HCT116 (cell line): Measurements from ENCODE around the gene SPDEF. TPM values are rescaled to one million over a fixed set of nuclear protein-coding genes. Genes with fewer than 3 reads are reported as not detected.

Experiments
- ATAC-seq: fragments of 200-7000 bp; cut with Tn5 transposase; 2 replicates; pipeline ENCODE4 v1.9.1; 2020; ENCODE audit warnings: mild to moderate bottlenecking, moderate library complexity
- BruUV-seq: library from RNA; stranded (reverse); fragments of 400-500 nt; replicated peaks from 2 replicates; lab custom pipeline; 2021; lab: Mats Ljungman, UMichigan
- CTCF ChIA-PET: fragments of 300-600 bp; sonication (Branson Sonifier 250); formaldehyde crosslinking; loops from one replicate; lab custom pipeline; 2021; ENCODE audit warnings: antibody characterized with exemption; lab: Charles Lee
- POLR2A ChIA-PET: fragments of 300-600, 350-600 bp; sonication (Branson Sonifier 250); formaldehyde crosslinking; loops from one replicate; lab custom pipeline; 2021; ENCODE audit warnings: antibody characterized with exemption; lab: Charles Lee
- RAD21 ChIA-PET, 2 experiments: fragments of 300-600 bp; sonication (Branson Sonifier 250); formaldehyde crosslinking; loops; one replicate each; lab custom pipeline; 2023; ENCODE audit warnings: low total read pairs in 2 of 2; ENCODE audit not compliant: uncharacterized antibody in 2 of 2, unreplicated experiment in 2 of 2, low non-redundant PET in 1 of 2; lab: Charles Lee
- DNase-seq: peaks from one replicate; pipeline ENCODE4 v3.0.0-alpha.2; 2010; ENCODE audit warnings: low read depth, low spot score
- H2AFZ ChIP-seq: fragments of 200-600 bp; shearing (Covaris generic), sonication (generic); 2 replicates; pipeline ENCODE4 v1.6.1; 2017; ENCODE audit warnings: low read depth, mixed run types, mixed read lengths, antibody characterized with exemption, low read length; ENCODE audit not compliant: poor library complexity, severe bottlenecking
- H3K27ac ChIP-seq: 2 replicates; pipeline ENCODE4 v1.5.1; 2012; ENCODE audit warnings: low read depth, low read length
- H3K27me3 ChIP-seq: fragments of 200-600 bp; sonication (generic); 2 replicates; pipeline ENCODE4 v1.6.1; 2016; ENCODE audit warnings: mixed run types, low read length, mixed read lengths; ENCODE audit not compliant: insufficient read depth
- H3K36me3 ChIP-seq, 2 experiments: fragments of 200-500 bp in 1 of 2; fragments of 200-600 bp in 1 of 2; sonication (Bioruptor generic) in 1 of 2; sonication (generic) in 1 of 2; 2 replicates each; pipeline versions ENCODE4 v1.5.1 to v1.6.1; 2014 to 2016; ENCODE audit warnings: low read length in 2 of 2, inconsistent platforms in 1 of 2, mixed read lengths in 1 of 2, mixed run types in 1 of 2; ENCODE audit not compliant: insufficient read depth in 2 of 2, control insufficient read depth in 1 of 2
- H3K4me1 ChIP-seq, 2 experiments: fragments of 200-600 bp in 1 of 2; sonication (generic) in 1 of 2; 2 replicates each; pipeline versions ENCODE4 v1.5.1 to v1.6.1; 2012 to 2017; ENCODE audit warnings: low read length in 2 of 2, inconsistent platforms in 1 of 2, mild to moderate bottlenecking in 1 of 2, mixed read lengths in 1 of 2, mixed run types in 1 of 2, moderate library complexity in 1 of 2; ENCODE audit not compliant: insufficient read depth in 2 of 2, control insufficient read depth in 1 of 2
- H3K4me2 ChIP-seq: fragments of 200-600 bp; sonication (generic); 2 replicates; pipeline ENCODE4 v1.6.1; 2017; ENCODE audit warnings: mixed run types, low read length, mixed read lengths
- H3K4me3 ChIP-seq, 2 experiments: fragments of 200-600 bp in 1 of 2; sonication (generic) in 1 of 2; replicated peaks in 1 of 2; 2 replicates each; pipeline ENCODE4 v1.5.1; 2011 to 2016; ENCODE audit warnings: low read length in 2 of 2, control low read depth in 1 of 2, low read depth in 1 of 2, mild to moderate bottlenecking in 1 of 2, mixed read lengths in 1 of 2, mixed run types in 1 of 2
- H3K79me2 ChIP-seq: fragments of 200-600 bp; sonication (generic); 2 replicates; pipeline ENCODE4 v1.6.1; 2017; ENCODE audit warnings: mild to moderate bottlenecking, mixed run types, low read length, moderate library complexity, mixed read lengths; ENCODE audit not compliant: insufficient read depth
- H3K9ac ChIP-seq: fragments of 200-600 bp; sonication (generic); 2 replicates; pipeline ENCODE4 v1.6.1; 2016; ENCODE audit warnings: low read length, mixed read lengths
- H3K9me2 ChIP-seq: fragments of 200-600 bp; sonication (generic), shearing (Covaris generic); 2 replicates; pipeline ENCODE4 v1.6.1; 2017; ENCODE audit warnings: mixed run types, mild to moderate bottlenecking, moderate library complexity; ENCODE audit not compliant: insufficient read depth
- H3K9me3 ChIP-seq, 2 experiments: fragments of 200-500 bp in 1 of 2; fragments of 200-600 bp in 1 of 2; sonication (Bioruptor generic) in 1 of 2; sonication (generic) in 1 of 2; 2 replicates each; pipeline ENCODE4 v1.6.1; 2014 to 2017; ENCODE audit warnings: low read length in 2 of 2, mixed read lengths in 2 of 2, inconsistent platforms in 1 of 2, low read depth in 1 of 2, mild to moderate bottlenecking in 1 of 2, mixed run types in 1 of 2, moderate library complexity in 1 of 2; ENCODE audit not compliant: control insufficient read depth in 1 of 2, insufficient read depth in 1 of 2
- H4K20me1 ChIP-seq: fragments of 200-600 bp; sonication (generic), shearing (Covaris generic); 2 replicates; pipeline ENCODE4 v1.6.1; 2017; ENCODE audit warnings: mixed run types, mild to moderate bottlenecking, moderate library complexity; ENCODE audit not compliant: insufficient read depth
- ATF3 ChIP-seq: IDR thresholded peaks from 2 replicates; pipeline ENCODE4 v1.6.1; 2012
- CBX3 ChIP-seq: IDR thresholded peaks from 2 replicates; pipeline ENCODE4 v1.6.1; 2012; ENCODE audit warnings: low read depth
- CEBPB ChIP-seq: IDR thresholded peaks from 2 replicates; pipeline ENCODE4 v1.6.1; 2012; ENCODE audit warnings: low read depth
- CTCF ChIP-seq, 3 experiments: fragments of 200-600 bp in 1 of 3; sonication (generic) in 1 of 3; IDR thresholded peaks in 2 of 3; conservative IDR thresholded peaks in 1 of 3; 2 replicates each; pipeline ENCODE4 v1.5.1; 2012 to 2017; ENCODE audit warnings: low read depth in 2 of 3, low read length in 2 of 3, antibody characterized with exemption in 1 of 3, borderline replicate concordance in 1 of 3, control low read depth in 1 of 3, mild to moderate bottlenecking in 1 of 3, mixed read lengths in 1 of 3, mixed run types in 1 of 3, moderate library complexity in 1 of 3; ENCODE audit not compliant: insufficient read depth in 1 of 3
- ELF1 ChIP-seq: IDR thresholded peaks from 2 replicates; pipeline ENCODE4 v1.6.1; 2012; ENCODE audit warnings: low read depth, borderline replicate concordance
- EZH2 ChIP-seq: fragments of 200-600 bp; sonication (generic); IDR thresholded peaks from 2 replicates; pipeline ENCODE4 v1.6.1; 2017; ENCODE audit warnings: antibody characterized with exemption, mixed run types
- FOSL1 ChIP-seq: IDR thresholded peaks from 2 replicates; pipeline ENCODE4 v1.6.1; 2012; ENCODE audit warnings: low read depth
- MAX ChIP-seq: IDR thresholded peaks from 2 replicates; pipeline ENCODE4 v1.6.1; 2012
- POLR2AphosphoS5 ChIP-seq: IDR thresholded peaks from 2 replicates; pipeline ENCODE4 v1.6.1; 2011; ENCODE audit warnings: mild to moderate bottlenecking, low read depth, low read length, moderate library complexity
- SIN3A ChIP-seq: IDR thresholded peaks from 2 replicates; pipeline ENCODE4 v1.6.1; 2012; ENCODE audit warnings: low read depth
- SP1 ChIP-seq: IDR thresholded peaks from 2 replicates; pipeline ENCODE4 v1.6.1; 2012; ENCODE audit warnings: low read depth
- SRF ChIP-seq: IDR thresholded peaks from 2 replicates; pipeline ENCODE4 v1.6.1; 2012; ENCODE audit warnings: low read depth
- TCF7L2 ChIP-seq: IDR thresholded peaks from 2 replicates; pipeline ENCODE4 v1.7.0; 2011; ENCODE audit warnings: borderline replicate concordance, inconsistent platforms; ENCODE audit not compliant: insufficient read depth, insufficient read length; ENCODE audit errors: extremely low read depth
- YY1 ChIP-seq: IDR thresholded peaks from 2 replicates; pipeline ENCODE4 v1.6.1; 2011; ENCODE audit warnings: low read length, low read depth, moderate library complexity, mild to moderate bottlenecking; ENCODE audit not compliant: insufficient replicate concordance; ENCODE audit errors: extremely low read depth
- ZBTB33 ChIP-seq: IDR thresholded peaks from 2 replicates; pipeline ENCODE4 v1.6.1; 2011; ENCODE audit warnings: mild to moderate bottlenecking, low read length, moderate library complexity; ENCODE audit not compliant: insufficient replicate concordance; ENCODE audit errors: extremely low read depth
- ZNF274 ChIP-seq: fragments of 200-500 bp; sonication (Bioruptor generic); IDR thresholded peaks from 2 replicates; pipeline ENCODE4 v1.6.1; 2014; ENCODE audit warnings: mild to moderate bottlenecking, low read depth, low read length, inconsistent platforms
- intact Hi-C: fragments of 100-400 bp; cut with micrococcal nuclease; formaldehyde crosslinking; loops from 2 replicates; pipeline ENCODE4 v1.10.0; 2022
- total RNA-seq: library from RNA; stranded (reverse); gene quantifications from one replicate; pipeline ENCODE4 v1.2.1, GENCODE V29; 2021; ENCODE audit not compliant: unreplicated experiment

Gene SPDEF
- total RNA-seq, 1 experiment from 2014 or later: 0.39 TPM

GRCh38 chr6:34600101-34600500, 44.0 kb upstream of the SPDEF start:
- Histone ChIP-seq H3K9ac (no peak overlapping the region), H3K4me3 (no peak overlapping the region), H3K36me3 (0 out of 4 replicates have a peak, but pooled peaks cover 0 to 5% of the 10 kb centered on the region in 2 experiments), H3K9me2 (no peaks in the 10 kb centered on the region), H3K27ac (no peak overlapping the region), H3K4me2 (no peak overlapping the region), H3K27me3 (no peaks in the 10 kb centered on the region), H4K20me1 (no peaks in the 10 kb centered on the region), H3K79me2 (peaks cover 34% of the 10 kb centered on the region)
- intact Hi-C loops: no loop called here
- CTCF ChIA-PET: no interaction called here
- TF ChIP-seq SP1 (no peak), FOSL1 (no peak), TCF7L2 (no peak), CBX3 (no peak), CTCF (IDR thresholded peaks at IDR 0.05 in 2 of 3, conservative IDR thresholded peaks at IDR 0.05 in 1 of 3; ENCODE audit: borderline replicate concordance in 1 of 3, insufficient read depth in 1 of 3, low read depth in 2 of 3, low read length in 2 of 3) (no peak), ZNF274 (no peak), SIN3A (no peak), POLR2AphosphoS5 (no peak), SRF (no peak), ZBTB33 (no peak), MAX (no peak), YY1 (no peak), CEBPB (no peak), ELF1 (no peak), EZH2 (no peak), ATF3 (no peak)
- TF ChIP-seq, all 23 proteins: peak for 0
- ChIA-PET RAD21 (no interaction called here), POLR2A (no interaction called here)
- DNase-seq: no peak
- no peak for ATAC-seq
- Histone ChIP-seq H2AFZ (no peak overlapping the region), H3K4me1 (peaks cover 0 to 5% of the 10 kb centered on the region in 2 experiments; a peak in 1 of 4 replicates), H3K9me3 (no peaks in the 10 kb centered on the region)
- BruUV-seq: no TSS peak
